DMS114 treated with DMSO at 0.1 percent for 48 hours (cell line): ENCODE measurements around the gene GCNT4.
"Not testable (repeated sequence)": the region's sequence is repeated elsewhere in the genome, so short reads cannot be mapped to it uniquely, and the experiment has no call there.

ENCODE experiments used
- DNase-seq: peaks from one replicate; lab custom pipeline; 2025; ENCODE audit not compliant: unreplicated experiment; lab: John Stamatoyannopoulos, UW

The GCNT4 gene

GRCh38 chr5:75052192-75053053, at the start of gene GCNT4:
Gene GCNT4 (minus strand): TSS chr5:75052558. CDS start chr5:75030037, 22,521 bp downstream.
- DNase-seq = no peak

- not testable (repeated sequence) for DNase-seq
Observed at GRCh38 chr5:75095956-75096355, 43.6 kb upstream of the GCNT4 start.

GRCh38 chr5:75091597-75091996, 39.2 kb upstream of the GCNT4 start:
- no peak for DNase-seq

- DNase-seq = no peak
Observed at GRCh38 chr5:75089662-75090061, 37.3 kb upstream of the GCNT4 start.

GRCh38 chr5:75089137-75089536, 36.8 kb upstream of the GCNT4 start:
- DNase-seq = no peak

GRCh38 chr5:75088648-75089047, 36.3 kb upstream of the GCNT4 start:
- no peak for DNase-seq

- DNase-seq = no peak
Observed at GRCh38 chr5:75081510-75081909, 29.2 kb upstream of the GCNT4 start.

- DNase-seq = not testable (repeated sequence)
Observed at GRCh38 chr5:75079346-75079745, 27.0 kb upstream of the GCNT4 start.

- no peak for DNase-seq
Observed at GRCh38 chr5:75078027-75078426, 25.7 kb upstream of the GCNT4 start.

GRCh38 chr5:75072061-75072460, 19.7 kb upstream of the GCNT4 start:
- no peak for DNase-seq

- no peak for DNase-seq
Observed at GRCh38 chr5:75071100-75071499, 18.7 kb upstream of the GCNT4 start.

GRCh38 chr5:75067434-75067833, 15.1 kb upstream of the GCNT4 start:
- DNase-seq = no peak

- DNase-seq = no peak
Observed at GRCh38 chr5:75062925-75063531, 10.7 kb upstream of the GCNT4 start.

- DNase-seq = no peak
Observed at GRCh38 chr5:75059912-75060545, 7.7 kb upstream of the GCNT4 start.

- DNase-seq = no peak
Observed at GRCh38 chr5:75058986-75059535, 6.7 kb upstream of the GCNT4 start.

- no peak for DNase-seq
Observed at GRCh38 chr5:75057561-75057960, 5.2 kb upstream of the GCNT4 start.

GRCh38 chr5:75055727-75056144, 3.4 kb upstream of the GCNT4 start:
- DNase-seq = no peak

- no peak for DNase-seq
Observed at GRCh38 chr5:75054134-75054930, 2.0 kb upstream of the GCNT4 start.

- peak; percentile 51 for DNase-seq
Observed at GRCh38 chr5:75053304-75054133, 1.2 kb upstream of the GCNT4 start.

GRCh38 chr5:75053054-75053303, 621 bp upstream of the GCNT4 start:
- DNase-seq = no peak
